Measurements from ENCODE around the gene F12. TPM values are rescaled to one million over a fixed set of nuclear protein-coding genes. Genes with fewer than 3 reads are reported as not detected.
A peak's percentile ranks its signal among the peaks of the same experiment; 100 is the strongest.

F12 gene
- total RNA-seq, 1 experiment from 2014 or later, result 2.4 TPM

DNA sequence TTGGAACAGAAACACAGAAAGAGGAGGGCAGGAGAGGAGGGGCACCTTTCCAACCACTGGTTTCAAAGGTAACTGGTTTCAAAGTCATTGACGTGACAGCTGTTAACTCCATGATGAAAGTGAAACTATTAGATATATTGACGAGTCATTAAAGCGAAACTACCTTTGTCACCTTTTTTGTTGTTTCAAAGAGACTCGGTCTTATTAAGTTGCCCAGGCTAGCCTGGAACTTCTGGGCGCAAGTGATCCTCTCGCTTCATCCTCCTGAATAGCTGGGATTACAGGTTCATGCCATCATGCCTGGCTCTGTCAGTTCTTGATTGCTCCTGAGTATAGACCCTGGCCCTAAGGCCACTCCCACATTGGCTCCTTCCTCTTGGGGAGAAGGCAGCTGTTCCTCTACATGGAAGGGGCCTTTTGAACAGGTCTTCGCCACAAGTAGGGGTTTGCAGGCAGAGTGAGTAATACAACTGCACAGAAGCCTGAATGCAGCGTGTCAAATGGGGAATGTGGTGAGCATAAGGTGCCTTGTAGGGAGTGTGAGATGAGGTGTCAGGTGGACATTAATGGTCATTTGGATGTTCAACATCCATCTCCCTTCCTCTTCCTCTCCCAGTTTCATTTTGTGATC, 3.4 kb upstream of the F12 start:
- no peak for DNase-seq (ENCODE audit: low read depth)

DNA sequence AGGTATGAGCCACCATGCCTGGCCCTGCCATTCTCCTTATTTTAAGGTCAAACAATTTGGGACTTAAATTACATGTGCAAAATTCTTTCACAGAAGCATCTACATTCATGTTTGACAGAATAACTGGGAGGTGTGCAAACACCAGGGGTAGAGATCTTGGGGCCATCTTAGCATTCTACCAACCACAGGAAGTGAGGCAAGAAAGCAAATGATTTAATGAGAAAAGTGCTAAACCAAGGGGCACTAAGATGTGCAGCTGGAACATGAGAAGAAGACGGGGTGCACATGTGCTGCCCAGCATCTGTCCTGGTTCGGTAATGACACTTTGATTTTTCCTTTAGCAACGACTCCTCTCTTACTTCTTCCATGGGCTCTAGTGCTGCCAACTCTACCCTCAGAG, 1.2 kb upstream of the F12 start:
- DNase-seq (ENCODE audit: low read depth), result no peak

DNA sequence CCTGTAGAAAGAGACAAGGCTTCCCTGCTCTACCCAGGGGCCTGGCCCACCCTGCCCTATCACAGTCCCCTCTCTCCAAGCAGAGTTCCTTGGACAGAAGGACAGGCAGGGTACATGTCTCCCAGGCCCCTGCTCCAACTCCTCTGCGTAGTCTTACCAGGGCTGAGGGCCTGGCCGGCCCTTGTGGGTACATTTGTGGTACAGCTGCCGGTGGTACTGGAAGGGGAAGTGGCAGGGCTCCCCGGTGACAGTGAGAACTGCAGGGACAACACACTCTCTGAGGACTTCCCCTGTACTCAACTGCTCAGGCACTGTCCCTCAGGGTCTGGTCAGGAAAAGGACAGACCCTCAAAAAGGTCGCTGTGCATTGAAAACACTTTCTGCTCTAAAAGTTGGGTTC, 3.6 kb downstream of the F12 start:
- DNase-seq (ENCODE audit: low read depth), result no peak

DNA sequence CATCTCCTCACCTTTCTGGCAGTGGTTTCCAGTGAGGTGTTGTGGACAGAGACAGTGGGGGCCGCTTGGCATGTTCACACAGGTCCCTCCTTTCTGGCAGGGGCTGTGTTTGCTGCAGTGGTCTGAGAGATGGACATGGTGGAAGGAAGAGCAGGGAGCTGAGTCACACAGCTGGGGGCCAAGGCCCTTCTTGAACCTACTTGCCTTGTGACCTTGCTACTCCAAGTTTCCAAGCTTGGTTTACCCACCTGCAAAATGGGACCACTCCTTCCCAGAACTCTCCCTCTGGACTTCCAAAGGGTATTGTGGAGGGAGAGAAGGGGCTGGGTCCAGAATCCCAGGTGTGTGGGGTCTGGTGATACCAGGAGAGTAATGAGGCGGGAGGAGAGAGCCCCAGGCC, 4.1 kb downstream of the F12 start:
- DNase-seq (ENCODE audit: low read depth), result no peak

DNA sequence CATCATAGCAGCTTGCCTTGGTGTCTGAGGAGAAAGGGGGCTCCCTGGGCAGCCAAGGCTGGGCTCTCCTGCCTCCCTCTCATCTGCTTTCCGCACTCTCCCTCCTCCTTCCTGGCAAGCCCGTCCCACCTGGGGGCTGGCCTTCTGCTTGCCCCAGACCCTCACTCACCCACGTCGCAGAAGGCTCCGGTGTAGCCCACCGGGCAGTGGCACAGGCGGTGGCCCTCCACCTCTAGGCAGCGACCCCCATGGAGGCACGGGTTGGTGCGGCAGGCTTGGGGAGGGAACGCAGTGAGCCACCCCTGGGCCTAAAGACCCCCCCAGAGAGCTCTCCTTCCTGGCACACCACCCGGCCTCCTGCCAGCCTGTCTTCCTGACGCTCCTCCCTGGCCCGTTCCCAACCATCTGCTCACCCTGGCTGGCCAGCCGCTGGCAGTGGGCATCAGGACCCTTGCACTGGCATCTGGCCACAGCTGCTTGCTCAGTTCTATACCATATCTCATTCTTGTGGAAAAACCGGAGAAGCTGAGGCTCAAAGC, 4.7 kb downstream of the F12 start:
- no peak for DNase-seq (ENCODE audit: low read depth)

DNA sequence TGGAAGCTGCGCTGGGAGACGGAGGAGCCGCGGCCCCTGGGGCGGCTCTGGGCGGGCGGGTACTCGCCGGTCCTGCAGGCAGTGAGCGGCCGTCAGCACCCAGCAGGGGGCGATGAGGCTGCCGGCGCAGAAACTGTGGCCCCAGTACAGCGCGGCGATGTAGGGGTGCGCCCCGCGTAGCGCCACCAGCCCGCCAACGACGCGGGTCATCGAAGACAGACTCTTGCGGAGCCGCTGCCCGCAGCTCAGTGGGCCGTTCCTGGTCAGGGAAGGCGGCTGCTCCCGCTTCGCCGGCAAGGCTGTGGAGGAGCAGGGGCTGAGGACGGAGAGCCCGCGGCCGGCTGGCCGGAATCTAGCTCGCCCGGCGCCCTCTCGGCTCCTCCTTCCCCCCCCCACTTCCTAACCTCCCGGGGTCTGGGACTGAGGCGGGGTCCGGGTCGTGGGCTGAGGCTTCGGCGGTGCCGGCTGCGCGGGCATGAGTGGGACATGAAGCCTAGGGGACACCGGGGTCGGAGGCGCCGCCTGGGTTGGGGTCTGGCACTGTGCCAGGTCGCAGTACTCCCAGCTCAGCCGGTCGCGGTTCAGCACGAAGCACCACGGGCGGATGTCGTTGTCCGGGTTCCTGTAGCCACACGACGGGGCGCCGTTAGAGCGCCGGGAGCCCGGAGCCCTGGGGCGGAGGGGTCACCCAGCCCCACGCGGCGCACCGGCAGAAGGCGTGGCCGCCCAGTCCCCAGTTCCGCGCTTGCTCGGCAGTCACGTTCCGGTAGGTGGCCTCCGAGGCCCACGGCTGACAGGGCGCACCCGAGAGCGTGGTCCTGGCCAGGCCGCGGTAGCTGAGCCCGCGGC, 5.3 kb downstream of the F12 start:
- DNase-seq (ENCODE audit: low read depth), result peak; percentile 83

DNA sequence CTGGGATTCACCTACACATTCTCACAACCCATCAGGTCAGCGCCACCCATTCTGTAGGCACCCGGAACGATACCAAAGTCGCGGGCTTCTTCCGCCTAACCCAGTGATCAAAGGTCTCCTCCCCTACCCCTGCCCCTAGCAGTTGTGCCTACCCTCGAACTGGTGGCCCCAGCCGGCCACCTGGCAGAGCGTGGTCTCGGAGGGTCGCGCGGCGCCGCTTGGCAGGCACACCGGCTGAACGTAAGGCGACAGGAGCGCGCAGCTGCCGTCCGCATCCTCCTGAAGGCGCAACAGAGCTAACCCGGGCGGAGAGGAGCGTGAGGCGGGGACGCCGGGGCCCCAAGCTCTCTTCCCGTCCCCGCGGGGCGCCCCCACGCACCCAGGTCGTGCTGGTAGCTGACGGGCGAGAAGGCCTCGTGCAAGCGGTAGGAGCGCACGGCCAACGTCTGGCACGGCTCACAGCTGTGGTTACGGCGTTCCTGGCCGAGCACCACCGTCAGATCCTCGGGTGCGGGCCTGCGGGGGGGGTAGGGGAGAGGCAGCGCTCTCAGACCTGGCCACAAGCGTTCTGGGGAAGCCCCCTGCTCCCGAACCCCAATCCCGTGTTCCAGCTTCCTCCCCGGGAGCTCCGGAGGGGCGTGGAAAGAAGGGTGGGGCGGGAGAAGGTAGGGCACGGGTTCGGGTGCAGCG, 6.1 kb downstream of the F12 start:
- DNase-seq (ENCODE audit: low read depth), result peak; percentile 42

DNA sequence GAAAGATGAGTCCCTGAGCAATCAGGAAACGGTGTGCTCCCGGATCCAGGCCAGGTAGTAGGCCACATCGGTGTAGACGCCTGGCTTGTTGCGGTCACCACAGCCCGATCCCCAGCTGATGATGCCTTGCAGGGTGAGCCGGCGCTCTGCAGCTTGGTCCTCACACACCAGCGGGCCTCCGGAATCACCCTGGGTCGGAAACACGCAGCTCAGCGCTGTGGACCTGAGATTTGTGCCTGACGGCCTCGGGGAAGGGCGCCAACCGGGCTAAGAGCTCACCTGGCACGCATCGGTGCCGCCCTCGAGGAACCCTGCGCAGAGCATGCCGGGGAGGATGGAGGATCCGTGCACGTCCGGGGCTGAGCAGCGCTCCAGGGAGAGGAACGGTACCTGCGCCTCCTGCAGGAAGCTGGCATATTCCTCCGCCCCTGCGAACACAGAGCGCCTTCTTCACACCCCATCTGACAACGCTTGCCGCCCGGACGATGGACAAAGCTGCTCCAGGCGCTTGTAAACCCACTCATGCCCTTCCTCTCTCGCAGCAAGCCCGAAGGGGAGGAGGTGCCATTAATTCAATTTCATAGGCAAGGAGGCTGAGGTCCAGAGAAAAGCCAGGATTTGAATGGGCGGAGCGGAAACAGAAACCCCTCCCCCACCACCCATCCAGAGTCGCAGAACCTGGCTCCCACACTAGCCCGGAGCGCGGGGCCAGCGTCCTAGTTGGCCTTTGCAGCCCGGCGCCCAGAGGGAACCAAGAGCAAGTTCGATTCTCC, 6.9 kb downstream of the F12 start:
- peak; percentile 70 for DNase-seq (ENCODE audit: low read depth)

DNA sequence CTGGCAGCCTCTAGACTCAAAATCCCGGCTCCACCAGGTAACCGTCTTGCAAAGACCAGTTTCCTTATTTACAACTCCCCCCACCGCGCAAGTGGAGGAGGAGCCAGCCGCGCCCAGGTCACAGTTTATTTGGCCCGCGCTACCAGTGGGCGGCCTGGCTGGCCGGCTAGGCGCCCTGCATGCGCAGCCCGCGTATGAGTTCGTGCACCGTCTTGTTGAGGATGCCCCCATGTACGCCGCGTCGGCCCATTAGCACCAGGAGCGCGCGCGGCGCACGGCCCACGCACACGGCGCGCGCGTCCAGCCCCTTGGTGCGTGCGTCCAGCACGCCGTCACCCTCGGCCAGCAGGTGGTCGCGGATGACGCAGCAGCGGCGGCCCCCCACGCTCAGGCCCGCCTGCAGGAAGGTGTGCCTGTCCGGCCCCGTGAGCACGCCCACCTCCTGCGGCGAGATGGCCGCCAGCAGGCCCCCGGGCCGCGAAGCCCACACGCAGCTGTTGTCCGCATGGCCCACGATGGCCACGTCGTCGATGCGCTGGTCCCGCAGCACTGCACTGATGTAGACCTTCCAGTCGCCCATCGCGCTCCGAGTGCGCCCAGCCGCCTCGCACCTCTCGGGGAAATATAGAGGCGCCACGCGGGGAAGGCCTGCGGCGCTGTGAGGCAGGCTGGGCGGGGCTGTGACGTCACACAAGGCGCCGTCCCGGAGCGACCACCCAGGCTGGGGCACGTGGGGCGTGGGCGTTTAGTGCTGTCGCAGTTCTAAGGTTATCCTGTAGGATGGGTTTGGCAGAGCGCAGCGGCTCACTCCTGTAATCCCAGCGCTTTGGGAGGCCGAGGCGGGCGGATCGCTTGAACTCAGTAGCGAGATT, 9.1 kb downstream of the F12 start, which contains the start of gene PFN3:
PFN3 (minus strand) TSS at position 665 of the 872 bp plus-strand sequence; CDS start at position 580, 85 bp downstream.
- no peak for DNase-seq (ENCODE audit: low read depth)

DNA sequence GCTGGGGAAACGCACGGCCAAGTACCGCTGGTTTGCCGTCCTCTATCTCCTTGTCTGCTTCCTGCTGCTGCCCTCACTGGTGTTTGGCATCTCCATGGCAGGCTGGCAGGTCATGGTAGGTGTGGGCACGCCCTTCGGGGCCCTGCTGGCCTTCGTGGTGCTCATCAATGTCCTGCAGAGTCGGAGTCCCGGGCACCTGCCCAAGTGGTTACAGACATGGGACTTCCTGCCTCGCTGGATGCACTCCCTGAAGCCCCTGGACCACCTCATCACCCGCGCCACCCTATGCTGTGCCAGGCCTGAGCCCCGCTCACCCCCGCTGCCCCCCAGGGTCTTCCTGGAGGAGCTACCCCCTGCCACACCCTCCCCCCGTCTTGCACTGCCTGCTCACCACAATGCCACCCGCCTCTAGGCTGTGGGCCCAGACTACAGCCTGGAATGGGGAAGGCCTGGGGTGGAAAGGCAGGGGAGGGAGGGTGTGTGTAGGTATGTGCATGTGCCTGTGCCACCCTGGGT, 11.4 kb downstream of the F12 start:
- DNase-seq (ENCODE audit: low read depth), result no peak

DNA sequence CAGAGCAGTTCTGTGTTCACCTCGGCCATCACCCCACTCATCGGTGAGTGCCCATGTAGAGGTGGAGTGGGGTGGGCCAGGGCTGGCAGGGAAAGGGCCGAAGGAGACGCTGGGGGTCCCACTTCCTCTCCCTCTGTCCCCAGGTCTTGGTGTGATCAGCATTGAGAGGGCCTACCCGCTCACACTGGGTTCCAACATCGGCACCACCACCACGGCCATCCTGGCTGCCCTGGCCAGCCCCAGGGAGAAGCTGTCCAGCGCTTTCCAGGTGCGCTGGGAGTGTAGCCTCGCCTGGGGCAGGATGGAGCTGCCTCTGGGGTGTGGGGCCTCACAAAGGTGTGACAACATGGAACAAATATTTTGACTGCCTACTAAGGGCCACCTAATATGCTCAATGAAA, 12.6 kb downstream of the F12 start:
- no peak for DNase-seq (ENCODE audit: low read depth)

DNA sequence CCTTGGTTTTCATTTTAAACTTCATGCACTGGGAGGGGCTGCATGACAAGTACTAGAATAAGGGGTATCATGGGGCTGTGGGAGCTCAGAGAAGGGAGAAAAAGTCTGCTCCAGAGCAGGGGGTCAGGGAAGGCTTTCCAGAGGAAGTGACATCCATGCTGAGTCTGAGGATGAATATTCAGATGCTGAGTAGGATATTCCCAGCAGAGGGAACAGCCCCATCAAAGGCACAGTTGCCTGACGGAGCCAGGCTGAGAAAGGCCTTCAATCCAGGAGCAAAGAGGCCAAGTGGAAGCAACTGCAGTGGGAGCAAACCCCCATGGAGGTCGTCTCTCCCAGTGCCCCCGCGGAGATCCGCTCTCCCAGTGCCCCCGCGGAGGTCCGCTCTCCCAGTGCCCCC, 13.3 kb downstream of the F12 start:
- no peak for DNase-seq (ENCODE audit: low read depth)

DNA sequence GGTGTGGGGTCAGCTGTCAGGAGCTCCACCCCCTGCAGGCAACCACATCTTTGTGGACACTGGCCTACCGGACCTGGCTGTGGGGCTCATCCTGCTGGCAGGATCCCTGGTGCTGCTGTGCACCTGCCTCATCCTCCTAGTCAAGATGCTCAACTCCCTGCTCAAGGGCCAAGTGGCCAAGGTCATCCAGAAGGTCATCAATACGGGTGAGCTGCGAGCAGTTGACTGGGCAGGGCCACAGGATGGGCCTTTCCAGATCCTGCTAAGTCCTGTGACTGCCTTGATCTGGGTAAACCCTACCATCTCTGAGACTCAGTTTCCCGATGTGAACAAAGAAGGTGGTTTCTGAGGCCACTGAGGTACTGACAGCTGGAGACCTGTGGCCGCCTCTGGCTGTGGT, 15.4 kb downstream of the F12 start:
- no peak for DNase-seq (ENCODE audit: low read depth)

DNA sequence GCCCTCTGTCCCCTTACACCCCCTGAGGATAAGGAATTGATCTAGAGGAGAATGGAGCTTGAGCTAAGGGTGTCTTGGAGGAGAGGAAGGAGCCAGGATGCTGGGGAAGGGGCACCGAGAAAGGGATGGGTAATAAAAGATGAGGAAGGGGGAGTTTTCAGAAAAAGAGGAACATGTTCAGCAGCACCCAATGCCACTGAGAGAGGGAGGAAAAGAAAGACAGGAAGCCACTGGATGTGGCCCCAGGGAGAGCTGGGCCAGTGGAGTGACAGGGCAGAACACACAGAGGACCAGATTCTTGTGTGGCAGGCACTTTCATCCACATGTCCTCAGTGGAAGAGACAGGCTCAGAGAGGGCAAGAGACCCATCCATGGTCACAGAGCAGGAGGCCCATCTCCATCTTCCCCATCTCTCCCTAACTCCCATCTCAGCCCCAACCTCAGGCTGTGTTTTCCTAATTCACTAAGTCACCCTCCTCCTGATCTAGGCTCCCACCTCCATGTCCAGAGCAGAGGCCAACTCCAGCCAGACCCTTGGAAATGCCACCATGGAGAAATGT, 16.1 kb downstream of the F12 start:
- DNase-seq (ENCODE audit: low read depth), result no peak

DNA sequence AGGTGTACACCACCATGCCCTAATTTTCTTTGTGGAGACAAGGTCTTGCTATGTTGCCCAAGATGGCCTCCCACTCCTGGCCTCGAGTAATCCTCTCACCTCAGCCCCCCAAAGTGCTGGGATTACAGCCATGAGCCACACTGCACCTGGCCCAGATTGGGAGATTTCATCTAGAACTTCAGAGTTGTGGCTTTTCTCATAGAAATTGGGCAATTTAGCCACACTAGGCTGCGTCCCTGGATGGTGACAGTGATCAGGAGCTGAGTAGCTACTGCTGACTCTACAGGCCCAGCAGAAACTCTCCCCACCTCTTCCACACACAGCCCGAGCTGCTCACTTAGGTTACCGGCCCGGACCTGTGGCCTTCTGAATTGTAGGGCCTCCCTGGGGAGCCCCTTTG, 16.6 kb downstream of the F12 start:
- no peak for DNase-seq (ENCODE audit: low read depth)

DNA sequence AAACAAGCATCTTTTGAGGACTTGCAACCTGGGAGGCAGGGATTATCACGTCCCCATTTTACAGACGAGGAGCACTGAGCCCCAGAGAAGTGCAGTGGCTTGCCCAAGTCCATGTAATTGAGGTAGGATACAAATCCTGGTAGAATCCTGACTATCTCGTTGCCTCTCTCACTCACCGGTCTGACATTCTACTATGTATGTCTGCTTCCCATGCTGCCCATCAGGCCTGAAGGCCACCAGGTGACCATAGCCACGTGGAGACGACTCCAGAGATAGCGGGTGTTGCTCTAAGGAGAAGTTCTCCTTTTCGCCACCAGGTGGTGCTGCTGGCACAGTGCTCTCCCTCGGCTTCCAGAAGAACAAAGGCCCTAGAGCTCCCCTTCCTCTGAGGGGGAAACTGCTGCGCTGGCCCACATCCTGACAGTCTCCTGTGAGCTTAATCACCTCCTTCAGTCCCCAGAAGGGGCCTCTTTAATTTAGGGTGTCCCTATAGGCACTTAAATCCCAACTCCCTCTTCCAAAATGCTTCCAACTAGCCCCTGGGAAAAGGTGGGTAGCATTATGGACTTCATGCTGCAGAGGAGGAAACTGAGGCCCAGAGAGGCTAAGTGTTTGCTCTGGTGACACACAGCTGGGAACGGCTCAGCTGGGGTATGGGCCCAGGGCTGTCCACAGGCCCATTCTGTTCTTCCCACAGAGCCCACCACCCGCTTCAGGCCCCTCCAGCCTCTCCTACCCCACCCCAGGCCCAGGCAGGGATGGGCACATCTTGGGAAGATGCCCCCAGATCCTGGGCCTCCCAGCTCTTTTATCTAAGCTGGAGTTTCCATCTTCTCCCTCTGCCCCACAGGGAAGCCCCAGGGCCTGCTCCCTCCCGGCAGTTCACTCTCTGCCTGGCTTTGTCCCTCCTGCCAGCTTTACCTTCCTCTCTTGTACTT, 18.7 kb downstream of the F12 start:
- DNase-seq (ENCODE audit: low read depth), result peak; percentile 84

DNA sequence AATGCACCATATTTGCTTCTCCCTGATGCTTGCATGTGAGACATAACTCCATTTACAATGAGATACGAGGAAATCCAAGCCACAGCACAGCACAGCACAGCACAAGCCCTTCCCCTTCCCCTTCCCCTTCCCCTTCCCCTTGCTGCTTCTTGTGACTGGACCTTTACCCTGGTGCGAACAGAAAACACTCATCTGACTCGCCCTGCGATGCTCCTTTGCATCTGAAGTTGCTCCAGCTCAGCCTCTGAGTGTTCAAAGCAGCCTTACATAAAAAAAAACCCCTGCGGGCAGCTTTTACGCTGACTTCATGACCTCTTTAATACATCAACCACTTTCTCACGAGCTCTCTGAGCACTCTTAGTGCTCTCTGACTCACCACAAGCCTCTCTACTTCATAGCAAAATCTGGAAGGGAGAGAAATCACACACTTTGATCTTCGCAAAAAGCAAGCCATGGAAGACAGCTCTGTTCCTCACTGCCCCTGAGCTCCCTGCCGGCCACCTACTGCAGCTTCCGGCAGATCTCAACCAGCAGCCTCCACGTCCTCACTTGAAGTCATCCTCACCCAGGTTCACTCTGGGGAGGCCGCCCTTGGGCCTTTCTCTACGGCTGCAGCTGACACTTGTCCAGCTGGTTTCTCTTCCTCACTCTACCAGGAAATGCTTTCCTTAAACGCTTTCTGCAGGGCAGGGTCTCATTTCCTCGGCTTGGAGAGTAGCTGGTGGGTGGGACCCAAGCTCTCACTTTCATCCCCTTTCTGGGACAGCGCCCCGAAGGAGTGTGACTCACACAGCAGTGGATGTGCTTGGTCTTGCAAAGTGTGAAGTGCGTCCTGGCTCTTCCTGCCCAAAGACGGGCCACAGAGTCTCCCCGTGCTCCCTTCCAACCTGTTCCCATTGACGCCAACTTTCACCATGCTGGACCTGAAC, 19.9 kb downstream of the F12 start:
- DNase-seq (ENCODE audit: low read depth), result peak; percentile 98

DNA sequence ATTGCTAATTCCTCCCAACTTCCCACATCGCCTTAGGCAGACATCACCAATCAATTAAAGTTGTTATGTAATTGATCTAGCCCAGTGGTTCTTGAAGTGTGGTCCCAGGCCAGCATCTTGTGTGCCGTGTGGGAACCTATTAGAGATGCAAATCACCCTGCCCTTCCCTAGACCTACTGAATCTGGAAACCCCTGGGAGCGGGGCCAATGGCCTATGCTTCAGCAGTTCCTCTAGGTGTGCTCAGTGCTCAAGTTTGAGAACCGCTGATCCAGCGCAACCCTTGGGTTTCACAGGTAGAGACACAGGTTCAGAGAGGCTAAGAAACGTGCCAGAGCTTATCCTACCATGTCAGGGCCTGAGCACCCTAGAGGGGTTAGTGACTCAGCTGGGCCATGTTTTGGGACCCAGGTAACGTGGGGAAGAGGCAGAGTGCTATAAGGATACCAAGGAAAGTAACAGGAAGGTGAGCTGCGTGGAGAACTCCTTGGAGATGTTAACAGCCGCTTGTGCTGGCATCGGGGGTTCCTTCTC, 20.8 kb downstream of the F12 start:
- DNase-seq (ENCODE audit: low read depth), result no peak

Data from M059J (cell line).